ENCODE data around the gene METTL25. TPM values are rescaled to one million over a fixed set of nuclear protein-coding genes. Genes with fewer than 3 reads are reported as not detected.

The METTL25 gene
- total RNA-seq, 1 donor from 2014 or later, result 8.8 TPM

GRCh38 chr12:82437744-82438143 lies 79.4 kb downstream of the METTL25 start:
- DNase-seq (ENCODE audit: extremely low spot score, unreplicated experiment), result no peak
- Mint-ChIP-seq H3K9me3 (ENCODE audit: unreplicated experiment) (peaks cover 2% of the 10 kb centered on the region), H3K4me1 (ENCODE audit: unreplicated experiment) (peaks cover 35% of the 10 kb centered on the region), H3K27me3 (ENCODE audit: unreplicated experiment) (no peaks in the 10 kb centered on the region), H3K4me3 (ENCODE audit: unreplicated experiment) (no peak overlapping the region), H3K36me3 (ENCODE audit: unreplicated experiment) (peaks cover 12% of the 10 kb centered on the region), H3K27ac (ENCODE audit: unreplicated experiment) (peak overlapping the region; percentile 83)
- TF ChIP-seq CTCF (IDR thresholded peaks at IDR 0.05), result no peak

- Mint-ChIP-seq H3K27me3 (ENCODE audit: unreplicated experiment) (no peaks in the 10 kb centered on the region), H3K36me3 (ENCODE audit: unreplicated experiment) (peaks cover 18% of the 10 kb centered on the region), H3K4me3 (ENCODE audit: unreplicated experiment) (peak overlapping the region; percentile 19), H3K27ac (ENCODE audit: unreplicated experiment) (peak overlapping the region; percentile 83), H3K4me1 (ENCODE audit: unreplicated experiment) (peaks cover 35% of the 10 kb centered on the region), H3K9me3 (ENCODE audit: unreplicated experiment) (peaks cover 7% of the 10 kb centered on the region)
- TF ChIP-seq CTCF (IDR thresholded peaks at IDR 0.05), result no peak
- DNase-seq (ENCODE audit: extremely low spot score, unreplicated experiment), result no peak
Measured at GRCh38 chr12:82438356-82438755, 80.0 kb downstream of the METTL25 start.

GRCh38 chr12:82440885-82441284 lies 82.6 kb downstream of the METTL25 start:
- peaks cover 14% of the 10 kb centered on the region for H3K9me3 Mint-ChIP-seq (ENCODE audit: unreplicated experiment)
- H3K4me1 Mint-ChIP-seq (ENCODE audit: unreplicated experiment), result peaks cover 34% of the 10 kb centered on the region
- no peak for TF ChIP-seq CTCF (IDR thresholded peaks at IDR 0.05)
- H3K36me3 Mint-ChIP-seq (ENCODE audit: unreplicated experiment), result peaks cover 25% of the 10 kb centered on the region
- DNase-seq (ENCODE audit: extremely low spot score, unreplicated experiment), result no peak
- H3K4me3 Mint-ChIP-seq (ENCODE audit: unreplicated experiment), result no peak overlapping the region
- no peaks in the 10 kb centered on the region for H3K27me3 Mint-ChIP-seq (ENCODE audit: unreplicated experiment)
- H3K27ac Mint-ChIP-seq (ENCODE audit: unreplicated experiment), result no peak overlapping the region

GRCh38 chr12:82448911-82449578 lies 90.7 kb downstream of the METTL25 start:
- H3K4me3 Mint-ChIP-seq (ENCODE audit: unreplicated experiment), result no peak overlapping the region
- no peak for DNase-seq (ENCODE audit: extremely low spot score, unreplicated experiment)
- TF ChIP-seq CTCF (IDR thresholded peaks at IDR 0.05), result no peak
- H3K27me3 Mint-ChIP-seq (ENCODE audit: unreplicated experiment), result no peaks in the 10 kb centered on the region
- no peaks in the 10 kb centered on the region for H3K4me1 Mint-ChIP-seq (ENCODE audit: unreplicated experiment)
- H3K27ac Mint-ChIP-seq (ENCODE audit: unreplicated experiment), result no peak overlapping the region
- peaks cover under 1% of the 10 kb centered on the region for H3K9me3 Mint-ChIP-seq (ENCODE audit: unreplicated experiment)
- peaks cover 5% of the 10 kb centered on the region for H3K36me3 Mint-ChIP-seq (ENCODE audit: unreplicated experiment)

- no peaks in the 10 kb centered on the region for H3K27me3 Mint-ChIP-seq (ENCODE audit: unreplicated experiment)
- H3K4me1 Mint-ChIP-seq (ENCODE audit: unreplicated experiment), result no peaks in the 10 kb centered on the region
- no peak overlapping the region for H3K27ac Mint-ChIP-seq (ENCODE audit: unreplicated experiment)
- H3K9me3 Mint-ChIP-seq (ENCODE audit: unreplicated experiment), result no peaks in the 10 kb centered on the region
- no peak for DNase-seq (ENCODE audit: extremely low spot score, unreplicated experiment)
- peaks cover 16% of the 10 kb centered on the region for H3K36me3 Mint-ChIP-seq (ENCODE audit: unreplicated experiment)
- H3K4me3 Mint-ChIP-seq (ENCODE audit: unreplicated experiment), result no peak overlapping the region
- TF ChIP-seq CTCF (IDR thresholded peaks at IDR 0.05), result no peak
Measured at GRCh38 chr12:82456633-82457032, 98.3 kb downstream of the METTL25 start.

Data from osteocyte (in vitro differentiated cells).